Endodermal cell (in vitro differentiated cells): ENCODE measurements around the gene CFAP251. TPM values are rescaled to one million over a fixed set of nuclear protein-coding genes. Genes with fewer than 3 reads are reported as not detected.

Experiments used
- DNase-seq: peaks from one replicate; pipeline ENCODE4 v3.0.0-alpha.2; 2017
- H3K27ac ChIP-seq: 2 replicates; pipeline ENCODE4 v1.5.1; 2013; ENCODE audit warnings: mild to moderate bottlenecking, low read depth, low read length, moderate library complexity
- H3K27me3 ChIP-seq: 2 replicates; pipeline ENCODE4 v1.6.1; 2013; ENCODE audit warnings: mild to moderate bottlenecking, low read length, moderate library complexity; ENCODE audit not compliant: insufficient read depth, control insufficient read depth, poor library complexity, severe bottlenecking
- H3K36me3 ChIP-seq: 2 replicates; pipeline ENCODE4 v1.7.0; 2013; ENCODE audit warnings: mild to moderate bottlenecking, low read length, moderate library complexity; ENCODE audit not compliant: control insufficient read depth, insufficient read depth
- H3K4me1 ChIP-seq: one replicate; pipeline ENCODE4 v1.7.0; 2013; ENCODE audit warnings: low read length; ENCODE audit not compliant: control insufficient read depth, insufficient read depth
- H3K4me3 ChIP-seq: 2 replicates; pipeline ENCODE4 v1.5.1; 2013; ENCODE audit warnings: mild to moderate bottlenecking, low read length, moderate library complexity
- H3K9ac ChIP-seq: 2 replicates; pipeline ENCODE4 v1.6.1; 2013; ENCODE audit warnings: mild to moderate bottlenecking, low read length, moderate library complexity; ENCODE audit not compliant: poor library complexity, severe bottlenecking; ENCODE audit errors: extremely low read depth
- H3K9me3 ChIP-seq: 2 replicates; pipeline ENCODE4 v1.6.1; 2013; ENCODE audit warnings: mild to moderate bottlenecking, low read length, moderate library complexity; ENCODE audit not compliant: control insufficient read depth
- H3K27ac Mint-ChIP-seq: 2 replicates; pipeline ENCODE4 v1.8.0; 2020; ENCODE audit warnings: mixed read lengths
- H3K27me3 Mint-ChIP-seq: 2 replicates; pipeline ENCODE4 v1.8.0; 2021; ENCODE audit warnings: mild to moderate bottlenecking, mixed read lengths; ENCODE audit not compliant: insufficient read depth
- H3K36me3 Mint-ChIP-seq: 2 replicates; pipeline ENCODE4 v1.8.0; 2020; ENCODE audit warnings: low read depth, mixed read lengths
- H3K4me1 Mint-ChIP-seq: 2 replicates; pipeline ENCODE4 v1.8.0; 2020; ENCODE audit warnings: mixed read lengths
- H3K4me3 Mint-ChIP-seq: 2 replicates; pipeline ENCODE4 v1.8.0; 2020; ENCODE audit warnings: mild to moderate bottlenecking, moderate library complexity, mixed read lengths
- H3K9me3 Mint-ChIP-seq: 2 replicates; pipeline ENCODE4 v1.8.0; 2020; ENCODE audit warnings: mild to moderate bottlenecking, mixed read lengths
- CTCF ChIP-seq: fragments of 200-600 bp; sonication (generic); conservative IDR thresholded peaks from 2 replicates; pipeline ENCODE4 v1.5.0; 2021; ENCODE audit warnings: antibody characterized with exemption, mild to moderate bottlenecking
- WGBS, 2 experiments: methylation state at CpG; one replicate each; pipeline versions ENCODE4 v1.1.5 to v1.1.7; 2013; ENCODE audit warnings: missing lambda C conversion rate in 2 of 2, mixed read lengths in 1 of 2; ENCODE audit not compliant: insufficient coverage in 1 of 2, insufficient read length in 1 of 2; 5-methylcytosine and 5-hydroxymethylcytosine counted together
- total RNA-seq, 2 donors: library from RNA; stranded (reverse); fragmentation: NEBNext Ultra II Directional in 1 of 2; extraction: Animal tissue kit (Norgen Biotek cat#: 25700) in 1 of 2; gene quantifications; 2 replicates in 1 of 2; 3 replicates in 1 of 2; pipeline ENCODE4 v1.2.1, GENCODE V29; 2021

Gene CFAP251
- total RNA-seq, 2 donors from 2014 or later, result 3.4 to 11.2 TPM

GRCh38 chr12:121915841-121916321 lies 2.5 kb upstream of the CFAP251 start:
- 82 to 89% methylated on average over 5 of the region's 5 CpGs for WGBS, 2 experiments
- no peak for TF ChIP-seq CTCF
- Histone ChIP-seq H3K9me3 (no peaks in the 10 kb centered on the region), H3K9ac (no peak overlapping the region), H3K36me3 (peaks cover 49% of the 10 kb centered on the region), H3K4me3 (no peak overlapping the region), H3K4me1 (no peaks in the 10 kb centered on the region), H3K27ac (peak overlapping the region; percentile 68), H3K27me3 (no peaks in the 10 kb centered on the region)
- H3K9me3 Mint-ChIP-seq, result no peaks in the 10 kb centered on the region
- no peak for DNase-seq
- peaks cover 31% of the 10 kb centered on the region for H3K36me3 Mint-ChIP-seq
- no peak overlapping the region for H3K27ac Mint-ChIP-seq
- no peaks in the 10 kb centered on the region for H3K27me3 Mint-ChIP-seq
- H3K4me3 Mint-ChIP-seq, result no peak overlapping the region
- peaks cover 2% of the 10 kb centered on the region for H3K4me1 Mint-ChIP-seq

- Histone ChIP-seq H3K9ac (no peak overlapping the region), H3K36me3 (peaks cover 45% of the 10 kb centered on the region), H3K9me3 (no peaks in the 10 kb centered on the region), H3K4me3 (no peak overlapping the region), H3K27me3 (no peaks in the 10 kb centered on the region), H3K4me1 (no peaks in the 10 kb centered on the region), H3K27ac (no peak overlapping the region)
- Mint-ChIP-seq H3K4me3 (no peak overlapping the region), H3K27me3 (no peaks in the 10 kb centered on the region), H3K27ac (peak overlapping the region; percentile 42), H3K4me1 (peaks cover 2% of the 10 kb centered on the region), H3K9me3 (no peaks in the 10 kb centered on the region), H3K36me3 (peaks cover 26% of the 10 kb centered on the region)
- TF ChIP-seq CTCF, result peak; percentile 77
- DNase-seq, result peak; percentile 89
- WGBS, 2 experiments, result 88 to 91% methylated on average over 6 to 7 of the region's 7 CpGs
Measured at GRCh38 chr12:121916719-121917118, 1.7 kb upstream of the CFAP251 start.

GRCh38 chr12:121918679-121919038 lies 267 bp downstream of the CFAP251 start:
- no peak overlapping the region for H3K27ac Mint-ChIP-seq
- H3K27me3 Mint-ChIP-seq, result no peaks in the 10 kb centered on the region
- no peak for DNase-seq
- Histone ChIP-seq H3K27me3 (no peaks in the 10 kb centered on the region), H3K4me3 (peak overlapping the region; percentile 77), H3K4me1 (no peaks in the 10 kb centered on the region), H3K9ac (peak overlapping the region; percentile 78), H3K9me3 (no peaks in the 10 kb centered on the region), H3K27ac (no peak overlapping the region), H3K36me3 (peaks cover 35% of the 10 kb centered on the region)
- no peak for TF ChIP-seq CTCF
- H3K4me3 Mint-ChIP-seq, result peak overlapping the region; percentile 55
- no peaks in the 10 kb centered on the region for H3K9me3 Mint-ChIP-seq
- peaks cover 18% of the 10 kb centered on the region for H3K36me3 Mint-ChIP-seq
- WGBS, 2 experiments, result 24 to 43% methylated on average over 11 to 22 of the region's 22 CpGs
- H3K4me1 Mint-ChIP-seq, result peaks cover 2% of the 10 kb centered on the region
